Liver (tissue), 9 donors: ENCODE data around the gene DEDD. TPM values are rescaled to one million over a fixed set of nuclear protein-coding genes. Genes with fewer than 3 reads are reported as not detected.

Experiments
- DNase-seq: peaks from one replicate; pipeline ENCODE4 v3.0.0-alpha.2; 2017; ENCODE audit warnings: low spot score
- H3K27ac ChIP-seq, 2 donors: one replicate each; pipeline ENCODE4 v1.7.0; 2013; ENCODE audit warnings: inconsistent platforms in 2 of 2, low read length in 2 of 2, control low read depth in 1 of 2, low read depth in 1 of 2, mild to moderate bottlenecking in 1 of 2
- H3K27me3 ChIP-seq, 4 donors: one replicate each; pipeline versions ENCODE4 v1.6.1 to v1.7.0; 2013; ENCODE audit warnings: low read length in 3 of 4, inconsistent platforms in 1 of 4, mild to moderate bottlenecking in 1 of 4, moderate library complexity in 1 of 4; ENCODE audit not compliant: control insufficient read depth in 4 of 4, insufficient read depth in 4 of 4
- H3K36me3 ChIP-seq, 4 donors: one replicate each; pipeline versions ENCODE4 v1.6.1 to v1.7.0; 2013; ENCODE audit warnings: low read length in 3 of 4, mild to moderate bottlenecking in 3 of 4, low read depth in 1 of 4, moderate library complexity in 1 of 4; ENCODE audit not compliant: control insufficient read depth in 4 of 4, insufficient read depth in 3 of 4
- H3K4me1 ChIP-seq, 4 donors: one replicate each; pipeline versions ENCODE4 v1.6.1 to v1.7.0; 2013; ENCODE audit warnings: low read length in 3 of 4, mild to moderate bottlenecking in 3 of 4, moderate library complexity in 1 of 4; ENCODE audit not compliant: control insufficient read depth in 4 of 4, insufficient read depth in 4 of 4
- H3K4me3 ChIP-seq, 3 donors: one replicate each; pipeline versions ENCODE4 v1.6.1 to v1.7.0; 2013; ENCODE audit warnings: low read length in 3 of 3, control low read depth in 1 of 3, low read depth in 1 of 3, mild to moderate bottlenecking in 1 of 3
- H3K9ac ChIP-seq, 2 donors: one replicate each; pipeline ENCODE4 v1.7.0; 2013; ENCODE audit warnings: low read length in 2 of 2, mild to moderate bottlenecking in 2 of 2, moderate library complexity in 2 of 2, control low read depth in 1 of 2, low read depth in 1 of 2
- H3K9me3 ChIP-seq, 4 donors: one replicate each; pipeline versions ENCODE4 v1.6.1 to v1.7.0; 2013; ENCODE audit warnings: low read length in 3 of 4; ENCODE audit not compliant: control insufficient read depth in 4 of 4
- EGR1 ChIP-seq, 2 donors: IDR thresholded peaks; 2 replicates each; pipeline ENCODE4 v1.6.1; 2016 to 2018; ENCODE audit warnings: antibody characterized with exemption in 2 of 2, low read depth in 2 of 2
- FOXA1 ChIP-seq: IDR thresholded peaks from 2 replicates; pipeline ENCODE4 v1.6.1; 2016; ENCODE audit warnings: antibody characterized with exemption
- FOXA2 ChIP-seq: IDR thresholded peaks from 2 replicates; pipeline ENCODE4 v1.6.1; 2016; ENCODE audit warnings: antibody characterized with exemption
- GABPA ChIP-seq, 2 donors: IDR thresholded peaks in 1 of 2; conservative IDR thresholded peaks in 1 of 2; 2 replicates each; pipeline ENCODE4 v1.6.1; 2016; ENCODE audit warnings: antibody characterized with exemption in 2 of 2, mild to moderate bottlenecking in 1 of 2, moderate library complexity in 1 of 2
- HNF4A ChIP-seq, 2 donors: conservative IDR thresholded peaks; 2 replicates each; pipeline ENCODE4 v1.6.1; 2016; ENCODE audit warnings: antibody characterized with exemption in 2 of 2, mild to moderate bottlenecking in 2 of 2
- HNF4G ChIP-seq: IDR thresholded peaks from 2 replicates; pipeline ENCODE4 v1.6.1; 2016; ENCODE audit warnings: antibody characterized with exemption
- JUND ChIP-seq, 2 donors: IDR thresholded peaks; 2 replicates each; pipeline ENCODE4 v1.6.1; 2016; ENCODE audit warnings: antibody characterized with exemption in 2 of 2
- NR2F2 ChIP-seq: IDR thresholded peaks from 2 replicates; pipeline ENCODE4 v1.6.1; 2016; ENCODE audit warnings: antibody characterized with exemption
- RAD21 ChIP-seq, 2 donors: IDR thresholded peaks; 2 replicates each; pipeline ENCODE4 v1.6.1; 2016; ENCODE audit warnings: antibody characterized with exemption in 2 of 2, mild to moderate bottlenecking in 2 of 2
- REST ChIP-seq: IDR thresholded peaks from 2 replicates; pipeline ENCODE4 v1.6.1; 2016; ENCODE audit warnings: antibody characterized with exemption, mild to moderate bottlenecking
- RXRA ChIP-seq, 2 donors: IDR thresholded peaks; 2 replicates each; pipeline ENCODE4 v1.6.1; 2017 to 2018; ENCODE audit warnings: antibody characterized with exemption in 2 of 2, mild to moderate bottlenecking in 1 of 2
- SP1 ChIP-seq: IDR thresholded peaks from 2 replicates; pipeline ENCODE4 v1.6.1; 2018; ENCODE audit warnings: antibody characterized with exemption, mild to moderate bottlenecking
- TAF1 ChIP-seq: conservative IDR thresholded peaks from 2 replicates; pipeline ENCODE4 v1.6.1; 2016; ENCODE audit warnings: antibody characterized with exemption, mild to moderate bottlenecking
- YY1 ChIP-seq: IDR thresholded peaks from 2 replicates; pipeline ENCODE4 v1.6.1; 2016; ENCODE audit warnings: antibody characterized with exemption, mild to moderate bottlenecking
- WGBS: extraction: QIAGEN DNeasy Blood & Tissue Kit; methylation state at CpG from one replicate; pipeline ENCODE4 v1.1.7; 2013; 5-methylcytosine and 5-hydroxymethylcytosine counted together
- polyA plus RNA-seq, 2 donors: library from polyadenylated mRNA; stranded (reverse) in 1 of 2; unstranded in 1 of 2; fragments of 200-250 nt in 1 of 2; fragments of >200 nt in 1 of 2; fragmentation: Nextera tagmentation in 1 of 2; extraction: Ambion mirVana in 1 of 2; gene quantifications; one replicate each; pipeline versions ENCODE4 v1.2.1 to v1.2.3, GENCODE V29; 2013 to 2015
- total RNA-seq, 2 donors: library from RNA; depleted of rRNA; stranded (reverse); fragments of >200 nt; gene quantifications; one replicate each; pipeline ENCODE4 v1.2.3, GENCODE V29; 2014
- TF ChIP-seq, protein P1 (sequence below): fragments of 150-350 bp; IDR thresholded peaks from 2 replicates; pipeline ENCODE4 v1.5.1; 2017; ENCODE audit warnings: improper control_type of control experiment, low read depth, low read length; ENCODE audit not compliant: missing input control
- TF ChIP-seq, protein P2 (sequence below): IDR thresholded peaks from 2 replicates; pipeline ENCODE4 v1.6.1; 2016; ENCODE audit warnings: antibody characterized with exemption
- TF ChIP-seq, protein P3 (sequence below): IDR thresholded peaks from 2 replicates; pipeline ENCODE4 v1.6.1; 2016; ENCODE audit warnings: antibody characterized with exemption
- TF ChIP-seq, protein P4 (sequence below): IDR thresholded peaks from 2 replicates; pipeline ENCODE4 v1.6.1; 2016; ENCODE audit warnings: antibody characterized with exemption
- donor health status: healthy.
- donor health status: healthy.
- donor health status: healthy.
- donor health status: healthy.
- donor health status: healthy.

Gene DEDD
- total and polyA plus RNA-seq, 4 donors, result 13.8 to 17.7 (median 16.0) TPM

DNA sequence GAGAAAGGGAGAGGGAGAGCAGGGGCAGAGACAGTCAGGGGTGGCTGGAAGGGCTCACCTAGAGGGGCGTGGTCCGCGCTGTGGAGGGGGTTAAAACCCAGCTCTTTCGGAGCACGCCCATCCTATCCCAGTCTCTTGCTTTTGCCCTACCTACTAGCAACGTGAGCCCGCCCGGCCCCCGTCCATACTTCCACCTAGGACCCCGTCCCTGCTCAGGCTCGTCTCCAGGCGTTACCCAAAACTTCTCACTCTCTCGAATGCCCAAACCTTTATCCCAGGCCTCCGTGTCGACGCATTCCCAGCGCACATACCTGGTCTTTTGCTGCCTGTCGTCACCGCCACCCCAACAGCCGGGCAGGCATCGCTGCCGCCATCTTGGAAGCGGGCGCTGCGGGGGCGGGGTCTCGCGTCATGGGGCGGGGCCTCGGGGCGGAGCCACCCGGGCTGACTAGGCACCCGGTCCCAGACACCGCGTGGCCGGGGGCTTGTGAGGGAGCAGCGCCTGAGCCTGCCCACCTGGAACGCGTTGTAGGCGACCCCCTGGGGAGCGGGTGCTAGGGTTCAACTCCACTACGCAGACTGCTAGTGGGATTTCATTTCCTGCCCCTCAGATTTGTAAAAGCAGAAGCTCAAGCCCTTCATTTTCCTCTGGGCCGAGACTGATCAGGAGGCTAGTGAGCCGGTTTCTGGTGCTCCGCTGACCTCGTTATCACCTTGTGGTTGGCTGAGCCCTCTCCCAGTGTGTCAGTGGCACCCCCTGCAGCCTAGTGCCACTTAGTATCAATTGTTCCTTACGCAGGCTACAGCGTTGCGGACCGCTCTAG, 44.9 kb upstream of the DEDD start, which contains the start of gene B4GALT3 (continued):
- TF ChIP-seq RXRA (IDR thresholded peaks at IDR 0.05), result peak; percentile 66 to 70
- TF ChIP-seq FOXA1, result no peak
- TF ChIP-seq SP1, result peak; percentile 69
- no peak for TF ChIP-seq TAF1
- TF ChIP-seq YY1, result peak; percentile 99
- no peak for TF ChIP-seq HNF4G

DNA sequence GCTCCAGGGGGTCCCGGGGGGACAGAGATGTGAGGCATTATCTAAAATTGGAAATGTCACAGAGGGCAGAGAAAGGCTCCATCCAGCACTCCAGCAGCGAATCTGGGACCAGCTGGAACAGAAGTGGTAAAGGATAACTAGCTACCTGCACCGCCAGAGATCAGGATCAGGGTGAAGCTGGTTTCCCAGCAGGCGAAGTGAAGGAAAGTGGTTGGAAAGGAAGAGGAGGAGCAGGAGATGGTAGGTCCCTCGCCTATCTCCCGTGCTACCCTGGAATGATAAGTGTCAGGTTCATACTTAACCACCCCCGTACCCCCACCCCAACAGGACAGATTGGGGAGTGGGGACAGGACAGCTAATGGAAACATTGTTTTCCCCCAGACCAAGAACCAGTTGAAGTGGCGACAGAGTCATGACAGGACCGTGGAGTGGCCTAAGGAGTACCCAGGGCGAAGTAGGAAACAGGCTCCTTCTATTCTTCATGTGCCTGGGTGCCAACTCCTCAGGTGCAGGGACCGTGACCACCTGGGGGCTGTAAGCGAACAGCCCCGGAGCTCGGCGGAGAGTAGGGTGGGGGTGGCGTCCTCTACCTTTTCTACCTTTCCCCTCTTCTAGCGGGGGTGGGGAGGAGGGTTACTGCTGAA, 44.1 kb upstream of the DEDD start:
- TF ChIP-seq, protein P1, sequence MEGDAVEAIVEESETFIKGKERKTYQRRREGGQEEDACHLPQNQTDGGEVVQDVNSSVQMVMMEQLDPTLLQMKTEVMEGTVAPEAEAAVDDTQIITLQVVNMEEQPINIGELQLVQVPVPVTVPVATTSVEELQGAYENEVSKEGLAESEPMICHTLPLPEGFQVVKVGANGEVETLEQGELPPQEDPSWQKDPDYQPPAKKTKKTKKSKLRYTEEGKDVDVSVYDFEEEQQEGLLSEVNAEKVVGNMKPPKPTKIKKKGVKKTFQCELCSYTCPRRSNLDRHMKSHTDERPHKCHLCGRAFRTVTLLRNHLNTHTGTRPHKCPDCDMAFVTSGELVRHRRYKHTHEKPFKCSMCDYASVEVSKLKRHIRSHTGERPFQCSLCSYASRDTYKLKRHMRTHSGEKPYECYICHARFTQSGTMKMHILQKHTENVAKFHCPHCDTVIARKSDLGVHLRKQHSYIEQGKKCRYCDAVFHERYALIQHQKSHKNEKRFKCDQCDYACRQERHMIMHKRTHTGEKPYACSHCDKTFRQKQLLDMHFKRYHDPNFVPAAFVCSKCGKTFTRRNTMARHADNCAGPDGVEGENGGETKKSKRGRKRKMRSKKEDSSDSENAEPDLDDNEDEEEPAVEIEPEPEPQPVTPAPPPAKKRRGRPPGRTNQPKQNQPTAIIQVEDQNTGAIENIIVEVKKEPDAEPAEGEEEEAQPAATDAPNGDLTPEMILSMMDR, result no peak
- TF ChIP-seq, protein P2, sequence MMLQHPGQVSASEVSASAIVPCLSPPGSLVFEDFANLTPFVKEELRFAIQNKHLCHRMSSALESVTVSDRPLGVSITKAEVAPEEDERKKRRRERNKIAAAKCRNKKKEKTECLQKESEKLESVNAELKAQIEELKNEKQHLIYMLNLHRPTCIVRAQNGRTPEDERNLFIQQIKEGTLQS, result no peak
- TF ChIP-seq EGR1 (IDR thresholded peaks at IDR 0.05; ENCODE audit: low read depth in 2 of 2) (no peak), FOXA1 (no peak), HNF4A (conservative IDR thresholded peaks at IDR 0.05) (no peak), HNF4G (no peak), REST (no peak), TAF1 (no peak), YY1 (no peak), GABPA (IDR thresholded peaks at IDR 0.05 in 1 of 2, conservative IDR thresholded peaks at IDR 0.05 in 1 of 2) (no peak), FOXA2 (no peak), SP1 (no peak), JUND (IDR thresholded peaks at IDR 0.05) (no peak), RXRA (IDR thresholded peaks at IDR 0.05) (no peak), NR2F2 (no peak), RAD21 (IDR thresholded peaks at IDR 0.05) (no peak)
- TF ChIP-seq, protein P3, sequence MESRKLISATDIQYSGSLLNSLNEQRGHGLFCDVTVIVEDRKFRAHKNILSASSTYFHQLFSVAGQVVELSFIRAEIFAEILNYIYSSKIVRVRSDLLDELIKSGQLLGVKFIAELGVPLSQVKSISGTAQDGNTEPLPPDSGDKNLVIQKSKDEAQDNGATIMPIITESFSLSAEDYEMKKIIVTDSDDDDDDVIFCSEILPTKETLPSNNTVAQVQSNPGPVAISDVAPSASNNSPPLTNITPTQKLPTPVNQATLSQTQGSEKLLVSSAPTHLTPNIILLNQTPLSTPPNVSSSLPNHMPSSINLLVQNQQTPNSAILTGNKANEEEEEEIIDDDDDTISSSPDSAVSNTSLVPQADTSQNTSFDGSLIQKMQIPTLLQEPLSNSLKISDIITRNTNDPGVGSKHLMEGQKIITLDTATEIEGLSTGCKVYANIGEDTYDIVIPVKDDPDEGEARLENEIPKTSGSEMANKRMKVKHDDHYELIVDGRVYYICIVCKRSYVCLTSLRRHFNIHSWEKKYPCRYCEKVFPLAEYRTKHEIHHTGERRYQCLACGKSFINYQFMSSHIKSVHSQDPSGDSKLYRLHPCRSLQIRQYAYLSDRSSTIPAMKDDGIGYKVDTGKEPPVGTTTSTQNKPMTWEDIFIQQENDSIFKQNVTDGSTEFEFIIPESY, result no peak
- TF ChIP-seq, protein P4, sequence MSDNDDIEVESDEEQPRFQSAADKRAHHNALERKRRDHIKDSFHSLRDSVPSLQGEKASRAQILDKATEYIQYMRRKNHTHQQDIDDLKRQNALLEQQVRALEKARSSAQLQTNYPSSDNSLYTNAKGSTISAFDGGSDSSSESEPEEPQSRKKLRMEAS, result no peak

More for the DNA sequence above, 44.1 kb upstream of the DEDD start:
- WGBS, result 25% methylated on average over 17 of the region's 17 CpGs
- Histone ChIP-seq H3K4me3 (peak overlapping the region; percentile 70 to 98 (median 80)), H3K36me3 (peaks cover 1 to 29% (median 20%) of the 10 kb centered on the region in 4 donors), H3K9me3 (no peaks in the 10 kb centered on the region), H3K27me3 (no peaks in the 10 kb centered on the region), H3K27ac (peak overlapping the region; percentile 92 to 95), H3K9ac (peak overlapping the region; percentile 46 to 95), H3K4me1 (peaks cover 0 to 31% (median 26%) of the 10 kb centered on the region in 4 donors)
- DNase-seq, result no peak
